ENCODE data around the gene ERVFRD-1. TPM values are rescaled to one million over a fixed set of nuclear protein-coding genes. Genes with fewer than 3 reads are reported as not detected.

ERVFRD-1 gene
- total RNA-seq, 1 experiment from 2014 or later, result not detected

GRCh38 chr6:11072101-11072500 is 39.4 kb downstream of the ERVFRD-1 start:
- DNase-seq, result no peak
- Histone ChIP-seq H3K9me2 (replicated peaks; ENCODE audit: low read length) (no peaks in the 10 kb centered on the region), H2AFZ (ENCODE audit: low read length) (no peak overlapping the region), H3K79me2 (ENCODE audit: low read length) (no peaks in the 10 kb centered on the region), H4K20me1 (ENCODE audit: low read length) (no peaks in the 10 kb centered on the region), H3K9ac (ENCODE audit: low read length) (no peak overlapping the region), H3K36me3 (ENCODE audit: low read depth, low read length) (no peaks in the 10 kb centered on the region), H3K4me2 (ENCODE audit: low read length) (no peak overlapping the region), H3K4me1 (ENCODE audit: insufficient read depth, low read length) (no peaks in the 10 kb centered on the region), H3K27ac (ENCODE audit: low read length) (no peak overlapping the region), H3F3A (ENCODE audit: low read length, unreplicated experiment) (no peaks in the 10 kb centered on the region), H3K27me3 (ENCODE audit: low read length) (no peaks in the 10 kb centered on the region), H3K9me3 (ENCODE audit: low read length) (no peaks in the 10 kb centered on the region), H3K4me3 (ENCODE audit: low read length) (no peak overlapping the region)
- no peak for TF ChIP-seq CTCF (conservative IDR thresholded peaks at IDR 0.05; ENCODE audit: low read depth, low read length)
- TF ChIP-seq EZH2phosphoT487 (IDR thresholded peaks at IDR 0.05; ENCODE audit: borderline replicate concordance, low read length), result no peak
- TF ChIP-seq EZH2 (IDR thresholded peaks at IDR 0.05; ENCODE audit: low read length, unreplicated experiment), result no peak
- CTCF ChIA-PET, result no interaction called here
- no TSS peak for BruUV-seq (replicated peaks)
- intact Hi-C loops (cut with micrococcal nuclease), result no loop called here
- ATAC-seq, result no peak
- POLR2A ChIA-PET (ENCODE audit: unreplicated experiment), result no interaction called here

GRCh38 chr6:11069760-11070159 is 41.8 kb downstream of the ERVFRD-1 start:
- H3F3A ChIP-seq (ENCODE audit: low read length, unreplicated experiment), result no peaks in the 10 kb centered on the region
- H2AFZ ChIP-seq (ENCODE audit: low read length), result no peak overlapping the region
- DNase-seq (peak; percentile 26), ATAC-seq (no peak)
- no peak for TF ChIP-seq EZH2phosphoT487 (IDR thresholded peaks at IDR 0.05; ENCODE audit: borderline replicate concordance, low read length)
- no peak for TF ChIP-seq EZH2 (IDR thresholded peaks at IDR 0.05; ENCODE audit: low read length, unreplicated experiment)
- TF ChIP-seq CTCF (conservative IDR thresholded peaks at IDR 0.05; ENCODE audit: low read depth, low read length), result no peak
- no TSS peak for BruUV-seq (replicated peaks)
- POLR2A ChIA-PET (ENCODE audit: unreplicated experiment), result no interaction called here
- no peaks in the 10 kb centered on the region for H3K9me2 ChIP-seq (replicated peaks; ENCODE audit: low read length)
- no peaks in the 10 kb centered on the region for H3K27me3 ChIP-seq (ENCODE audit: low read length)
- intact Hi-C loops (cut with micrococcal nuclease), result loop anchor here (1.0 to 2.0 kb wide), 2 partner anchors 118 to 223 kb away; no protein-coding TSS in a partner anchor
- H3K4me2 ChIP-seq (ENCODE audit: low read length), result no peak overlapping the region
- no peaks in the 10 kb centered on the region for H3K36me3 ChIP-seq (ENCODE audit: low read depth, low read length)
- H3K79me2 ChIP-seq (ENCODE audit: low read length), result no peaks in the 10 kb centered on the region
- H3K9me3 ChIP-seq (ENCODE audit: low read length), result no peaks in the 10 kb centered on the region
- CTCF ChIA-PET, result interaction anchor here (1.4 kb wide), 1 partner anchor 115 kb away, joined by 17 read pairs; no protein-coding TSS in a partner anchor
- no peak overlapping the region for H3K27ac ChIP-seq (ENCODE audit: low read length)
- no peak overlapping the region for H3K4me3 ChIP-seq (ENCODE audit: low read length)
- H3K9ac ChIP-seq (ENCODE audit: low read length), result no peak overlapping the region
- no peaks in the 10 kb centered on the region for H3K4me1 ChIP-seq (ENCODE audit: insufficient read depth, low read length)
- no peaks in the 10 kb centered on the region for H4K20me1 ChIP-seq (ENCODE audit: low read length)

GRCh38 chr6:11067348-11067747 is 44.2 kb downstream of the ERVFRD-1 start:
- no peaks in the 10 kb centered on the region for H3K79me2 ChIP-seq (ENCODE audit: low read length)
- no peaks in the 10 kb centered on the region for H3K4me1 ChIP-seq (ENCODE audit: insufficient read depth, low read length)
- no peak overlapping the region for H2AFZ ChIP-seq (ENCODE audit: low read length)
- POLR2A ChIA-PET (ENCODE audit: unreplicated experiment), result no interaction called here
- H3F3A ChIP-seq (ENCODE audit: low read length, unreplicated experiment), result no peaks in the 10 kb centered on the region
- no peak for DNase-seq
- no peaks in the 10 kb centered on the region for H3K9me2 ChIP-seq (replicated peaks; ENCODE audit: low read length)
- ATAC-seq, result no peak
- no peaks in the 10 kb centered on the region for H3K36me3 ChIP-seq (ENCODE audit: low read depth, low read length)
- H3K9me3 ChIP-seq (ENCODE audit: low read length), result no peaks in the 10 kb centered on the region
- H3K9ac ChIP-seq (ENCODE audit: low read length), result no peak overlapping the region
- H4K20me1 ChIP-seq (ENCODE audit: low read length), result no peaks in the 10 kb centered on the region
- no peak overlapping the region for H3K27ac ChIP-seq (ENCODE audit: low read length)
- intact Hi-C loops (cut with micrococcal nuclease), result no loop called here
- TF ChIP-seq CTCF (conservative IDR thresholded peaks at IDR 0.05; ENCODE audit: low read depth, low read length), result no peak
- TF ChIP-seq EZH2phosphoT487 (IDR thresholded peaks at IDR 0.05; ENCODE audit: borderline replicate concordance, low read length), result no peak
- TF ChIP-seq EZH2 (IDR thresholded peaks at IDR 0.05; ENCODE audit: low read length, unreplicated experiment), result no peak
- H3K4me3 ChIP-seq (ENCODE audit: low read length), result no peak overlapping the region
- H3K27me3 ChIP-seq (ENCODE audit: low read length), result no peaks in the 10 kb centered on the region
- CTCF ChIA-PET, result interaction anchor here (0.8 to 1.5 kb wide), 2 partner anchors 113 to 116 kb away, joined by 4 read pairs; no protein-coding TSS in a partner anchor
- no peak overlapping the region for H3K4me2 ChIP-seq (ENCODE audit: low read length)
- BruUV-seq (replicated peaks), result no TSS peak
